Gastroesophageal sphincter (tissue), 4 donors: ENCODE data around the gene CHERP. TPM values are rescaled to one million over a fixed set of nuclear protein-coding genes. Genes with fewer than 3 reads are reported as not detected.

Source experiments
- ATAC-seq: fragments of 150-250 bp; one replicate; pipeline ENCODE4 v1.9.1; 2016; ENCODE audit warnings: mild to moderate bottlenecking, moderate library complexity
- H3K27ac ChIP-seq, 4 donors: fragments of 200-600 bp; sonication (generic) in 3 of 4; 1 replicate in 3 of 4; 2 replicates in 1 of 4; pipeline ENCODE4 v1.5.1; 2016 to 2019
- H3K27me3 ChIP-seq: fragments of 200-600 bp; sonication (generic); one replicate; pipeline ENCODE4 v1.5.1; 2019
- H3K36me3 ChIP-seq, 2 donors: fragments of 200-600 bp; sonication (generic); one replicate each; pipeline ENCODE4 v1.5.1; 2019; ENCODE audit warnings: control low read depth in 1 of 2
- H3K4me1 ChIP-seq, 3 donors: fragments of 200-600 bp; sonication (generic); 1 replicate in 2 of 3; 2 replicates in 1 of 3; pipeline ENCODE4 v1.5.1; 2016 to 2019; ENCODE audit warnings: control low read depth in 2 of 3
- H3K4me3 ChIP-seq, 2 donors: fragments of 200-600 bp; sonication (generic); one replicate each; pipeline ENCODE4 v1.5.1; 2019; ENCODE audit warnings: mild to moderate bottlenecking in 1 of 2, moderate library complexity in 1 of 2
- H3K9me3 ChIP-seq, 3 donors: fragments of 200-600 bp; sonication (generic); one replicate each; pipeline ENCODE4 v1.5.1; 2017 to 2019; ENCODE audit warnings: control low read depth in 2 of 3
- EP300 ChIP-seq: sonication (generic); formaldehyde crosslinking; IDR thresholded peaks from one replicate; pipeline ENCODE4 v1.6.1; 2017; ENCODE audit warnings: antibody characterized with exemption, mild to moderate bottlenecking
- POLR2A ChIP-seq, 2 donors: fragments of 450-650 bp; IDR thresholded peaks; one replicate each; pipeline ENCODE4 v1.6.1; 2017; ENCODE audit warnings: antibody characterized with exemption in 2 of 2, mild to moderate bottlenecking in 2 of 2, moderate library complexity in 1 of 2
- POLR2AphosphoS5 ChIP-seq: sonication (generic); formaldehyde crosslinking; IDR thresholded peaks from one replicate; pipeline ENCODE4 v1.6.1; 2017; ENCODE audit warnings: antibody characterized with exemption
- WGBS, 2 donors: methylation state at CpG; one replicate each; pipeline ENCODE4 v1.1.5; 2018; ENCODE audit warnings: low coverage in 1 of 2; 5-methylcytosine and 5-hydroxymethylcytosine counted together
- total RNA-seq, 4 donors: library from RNA; depleted of rRNA; stranded (reverse); fragments of >200 nt; gene quantifications; one replicate each; pipeline ENCODE4 v1.1.0, GENCODE V29; 2016
- TF ChIP-seq, protein P1 (sequence below), 4 experiments: fragments of 200-600 bp in 2 of 4; fragments of 450-650 bp in 2 of 4; sonication (generic) in 1 of 4; IDR thresholded peaks; one replicate each; pipeline ENCODE4 v1.5.1; 2017 to 2019; ENCODE audit warnings: antibody characterized with exemption in 4 of 4, mild to moderate bottlenecking in 2 of 4, moderate library complexity in 2 of 4

Gene CHERP
- total RNA-seq, 4 donors from 2014 or later, result 5.7 to 12.7 (median 6.6) TPM

DNA sequence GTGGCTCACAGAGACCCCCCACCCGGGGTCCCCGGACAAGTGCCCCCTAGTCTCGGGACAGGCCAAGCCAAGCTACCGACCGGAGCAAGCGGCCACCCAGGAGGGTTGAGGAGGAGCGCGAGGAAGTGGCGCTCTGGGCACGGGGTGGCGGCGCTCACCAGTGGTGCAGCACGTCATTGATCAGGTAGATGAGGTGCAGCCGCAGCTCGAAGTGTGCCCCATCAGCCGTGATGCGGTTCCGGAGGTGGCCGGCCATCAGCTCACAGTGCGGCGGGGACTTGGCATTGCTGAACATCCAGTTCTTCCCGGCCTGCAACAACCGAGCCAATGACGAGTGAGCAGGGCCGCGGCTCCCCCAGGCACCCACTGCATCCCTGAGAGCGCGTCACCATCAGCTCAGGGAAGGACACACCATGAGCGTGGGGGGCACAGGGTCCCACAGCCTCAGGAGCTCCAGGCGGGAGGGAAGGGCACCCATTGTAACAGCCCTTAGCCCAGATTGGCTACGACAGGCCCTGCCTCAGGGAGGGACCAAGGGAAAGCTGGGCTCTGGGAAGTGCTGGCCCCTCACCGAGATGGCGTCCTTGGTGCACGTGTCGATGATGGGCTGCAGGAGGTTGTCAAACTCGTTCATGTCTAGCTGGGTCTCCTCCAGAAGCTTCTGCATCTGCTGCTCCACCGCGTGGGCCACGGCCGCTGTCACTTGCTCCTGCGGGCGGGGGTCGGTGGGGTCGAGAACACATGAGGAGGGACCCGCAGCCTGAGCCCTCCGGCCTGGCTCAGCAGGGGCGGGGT lies 9.6 kb downstream of the CHERP start:
- Histone ChIP-seq H3K36me3 (peaks cover 0 to 100% of the 10 kb centered on the region in 2 donors), H3K27me3 (no peaks in the 10 kb centered on the region), H3K9me3 (no peaks in the 10 kb centered on the region)

DNA sequence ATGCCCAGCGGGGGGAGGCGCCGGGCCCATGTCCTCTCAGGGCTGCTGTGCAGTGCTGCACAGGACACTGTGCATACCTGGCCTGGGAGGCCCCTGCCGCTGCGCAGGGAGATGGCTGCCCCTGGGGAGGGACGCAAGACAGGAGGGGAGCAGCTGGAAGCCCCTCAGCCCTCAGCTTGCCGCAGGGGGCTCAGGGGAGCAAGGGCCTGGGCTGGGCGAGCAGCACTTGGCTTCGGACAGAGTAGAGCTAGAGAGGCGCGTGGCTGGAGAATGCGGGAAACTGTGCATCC lies 10.9 kb downstream of the CHERP start:
- no peak overlapping the region for H3K4me3 ChIP-seq
- no peak overlapping the region for H3K27ac ChIP-seq
- no peaks in the 10 kb centered on the region for H3K4me1 ChIP-seq
- no peak for TF ChIP-seq EP300
- no peak for TF ChIP-seq POLR2AphosphoS5
- TF ChIP-seq, protein P1, sequence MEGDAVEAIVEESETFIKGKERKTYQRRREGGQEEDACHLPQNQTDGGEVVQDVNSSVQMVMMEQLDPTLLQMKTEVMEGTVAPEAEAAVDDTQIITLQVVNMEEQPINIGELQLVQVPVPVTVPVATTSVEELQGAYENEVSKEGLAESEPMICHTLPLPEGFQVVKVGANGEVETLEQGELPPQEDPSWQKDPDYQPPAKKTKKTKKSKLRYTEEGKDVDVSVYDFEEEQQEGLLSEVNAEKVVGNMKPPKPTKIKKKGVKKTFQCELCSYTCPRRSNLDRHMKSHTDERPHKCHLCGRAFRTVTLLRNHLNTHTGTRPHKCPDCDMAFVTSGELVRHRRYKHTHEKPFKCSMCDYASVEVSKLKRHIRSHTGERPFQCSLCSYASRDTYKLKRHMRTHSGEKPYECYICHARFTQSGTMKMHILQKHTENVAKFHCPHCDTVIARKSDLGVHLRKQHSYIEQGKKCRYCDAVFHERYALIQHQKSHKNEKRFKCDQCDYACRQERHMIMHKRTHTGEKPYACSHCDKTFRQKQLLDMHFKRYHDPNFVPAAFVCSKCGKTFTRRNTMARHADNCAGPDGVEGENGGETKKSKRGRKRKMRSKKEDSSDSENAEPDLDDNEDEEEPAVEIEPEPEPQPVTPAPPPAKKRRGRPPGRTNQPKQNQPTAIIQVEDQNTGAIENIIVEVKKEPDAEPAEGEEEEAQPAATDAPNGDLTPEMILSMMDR (IDR thresholded peaks at IDR 0.05), result no peak
- TF ChIP-seq POLR2A (IDR thresholded peaks at IDR 0.05), result no peak
- H3K27me3 ChIP-seq, result no peaks in the 10 kb centered on the region
- H3K36me3 ChIP-seq, result peaks cover 0 to 100% of the 10 kb centered on the region in 2 donors
- ATAC-seq, result no peak
- H3K9me3 ChIP-seq, result no peaks in the 10 kb centered on the region
- WGBS, 2 donors, result no CpG with 5 or more reads among the region's 12 CpGs

More for the DNA sequence above, 9.6 kb downstream of the CHERP start:
- peaks cover 0 to 13% (median 0%) of the 10 kb centered on the region in 3 donors for H3K4me1 ChIP-seq
- WGBS, 2 donors, result no CpG with 5 or more reads among the region's 47 CpGs
- no peak for ATAC-seq
- TF ChIP-seq POLR2AphosphoS5 (no peak), POLR2A (IDR thresholded peaks at IDR 0.05) (no peak)
- TF ChIP-seq, protein P1 (IDR thresholded peaks at IDR 0.05), result no peak
- no peak overlapping the region for H3K4me3 ChIP-seq
- no peak overlapping the region for H3K27ac ChIP-seq

DNA sequence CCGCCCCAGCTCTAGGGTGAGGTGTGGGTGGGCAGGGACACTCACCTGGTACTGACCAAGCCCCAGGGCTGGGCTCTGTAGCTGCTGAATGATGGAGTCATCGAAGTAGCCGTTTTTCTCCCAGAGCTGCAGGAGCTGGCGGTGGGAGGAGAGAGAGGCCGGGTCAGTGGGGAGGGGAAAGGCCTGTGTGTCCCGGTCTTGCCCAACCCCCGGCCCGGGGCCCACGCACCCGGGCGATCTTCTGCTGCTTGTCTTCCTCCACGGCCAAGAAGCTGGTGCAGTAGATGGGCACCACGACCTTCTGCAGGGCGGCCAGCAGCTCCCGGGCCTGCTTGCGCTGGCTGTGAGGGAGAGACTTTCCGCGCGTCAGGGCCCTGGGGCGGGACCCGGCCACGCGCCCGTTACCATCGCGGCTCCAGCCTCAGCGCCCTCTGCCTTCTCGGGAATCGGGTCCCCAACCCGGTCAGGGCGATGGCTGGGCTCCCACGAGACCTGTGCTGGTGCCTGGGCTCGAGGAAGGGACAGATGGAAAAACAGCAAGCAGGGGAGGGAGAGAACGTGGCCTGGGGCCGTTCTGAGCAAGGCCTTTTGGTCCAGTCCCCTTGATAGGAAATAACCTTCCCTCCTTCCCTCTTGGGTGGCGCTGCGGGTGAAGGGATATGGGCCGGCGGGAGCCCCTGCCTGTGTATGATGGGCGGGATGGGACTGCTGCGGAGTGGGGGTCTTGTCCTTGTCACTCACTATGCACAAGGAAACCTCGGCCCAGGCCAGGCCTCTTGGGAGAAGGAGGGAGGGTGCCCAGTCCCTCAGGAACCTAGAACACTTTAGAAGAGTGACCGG lies 11.5 kb downstream of the CHERP start:
- no peak for ATAC-seq
- no peaks in the 10 kb centered on the region for H3K27me3 ChIP-seq
- no peak for TF ChIP-seq POLR2A (IDR thresholded peaks at IDR 0.05)
- H3K27ac ChIP-seq, result no peak overlapping the region
- H3K9me3 ChIP-seq, result no peaks in the 10 kb centered on the region
- H3K36me3 ChIP-seq, result peaks cover 0 to 100% of the 10 kb centered on the region in 2 donors
- no peaks in the 10 kb centered on the region for H3K4me1 ChIP-seq
- WGBS, 2 donors, result 60% methylated on average over 1 of the region's 43 CpGs; no CpG with 5 or more reads in 1 of the 2 donors
- no peak overlapping the region for H3K4me3 ChIP-seq

DNA sequence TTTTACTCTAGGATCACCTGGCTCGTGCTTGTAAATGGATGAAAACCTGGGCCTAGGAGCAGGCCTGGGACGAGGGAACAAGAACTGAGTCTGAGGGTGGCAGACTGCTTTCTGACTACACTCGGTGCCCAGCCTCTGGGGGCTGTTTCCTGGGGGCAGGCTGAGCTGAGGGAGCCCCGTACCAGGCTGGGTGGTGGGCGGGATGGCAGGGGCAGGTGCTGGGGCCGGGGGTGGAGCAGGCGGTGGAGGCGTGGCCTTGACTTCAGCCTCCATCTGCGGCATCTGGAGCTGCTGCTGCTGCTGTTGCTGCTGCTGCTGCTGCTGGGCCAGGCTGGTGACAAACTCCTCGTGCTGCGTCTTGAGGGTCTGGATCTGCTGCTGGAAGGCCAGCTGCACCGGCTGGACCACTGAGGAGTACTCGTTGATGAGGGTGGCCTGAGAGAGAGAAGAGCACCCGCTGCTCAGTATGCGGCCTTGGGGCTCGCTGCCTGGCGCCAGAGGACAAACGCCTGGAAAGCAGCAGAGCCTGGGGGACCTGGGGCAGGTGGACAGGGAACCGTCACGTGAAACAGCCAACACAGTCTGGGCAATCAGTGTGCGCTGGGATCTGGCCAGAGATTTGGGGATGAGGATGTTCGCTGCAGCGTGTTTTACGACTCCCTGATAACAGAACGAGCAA lies 12.6 kb downstream of the CHERP start:
- peaks cover 0 to 100% of the 10 kb centered on the region in 2 donors for H3K36me3 ChIP-seq
- H3K9me3 ChIP-seq, result no peaks in the 10 kb centered on the region
- H3K27ac ChIP-seq, result no peak overlapping the region
- H3K27me3 ChIP-seq, result no peaks in the 10 kb centered on the region
- H3K4me3 ChIP-seq, result no peak overlapping the region
- ATAC-seq, result no peak
- TF ChIP-seq POLR2AphosphoS5 (no peak), EP300 (no peak), POLR2A (IDR thresholded peaks at IDR 0.05) (no peak)
- TF ChIP-seq, protein P1 (IDR thresholded peaks at IDR 0.05), result no peak
- H3K4me1 ChIP-seq, result no peaks in the 10 kb centered on the region
- WGBS, 2 donors, result 94% methylated on average over 6 of the region's 25 CpGs; no CpG with 5 or more reads in 1 of the 2 donors

DNA sequence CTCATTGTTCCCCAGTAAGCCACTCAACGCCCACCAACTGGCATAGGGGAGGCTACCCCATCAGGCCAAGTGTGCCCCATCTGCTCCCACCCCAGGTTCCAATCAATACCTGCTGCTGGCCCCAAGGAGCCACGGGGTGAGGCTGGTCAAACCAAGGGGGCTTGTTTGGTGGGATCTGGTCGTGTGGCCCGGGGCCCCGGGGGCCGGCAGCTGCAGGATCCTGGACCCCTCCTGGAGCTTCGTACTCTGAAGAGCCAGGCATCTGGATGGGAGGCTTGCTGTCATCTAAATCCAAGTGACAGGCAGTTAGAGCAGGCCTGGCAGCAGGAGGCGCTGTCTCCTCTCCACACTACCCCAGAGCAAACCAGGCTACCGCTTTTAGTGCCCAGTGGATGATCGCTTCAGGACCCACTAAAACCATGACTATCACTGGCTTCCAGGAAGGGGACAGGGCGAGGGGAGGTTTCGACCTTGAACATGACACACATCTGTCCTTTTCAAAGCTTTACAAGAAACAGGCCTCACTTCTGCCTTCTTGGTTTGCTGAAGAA lies 14.2 kb downstream of the CHERP start:
- WGBS, 2 donors, result 79 to 80% methylated on average over 3 to 5 of the region's 12 CpGs

More for the DNA sequence above, 14.2 kb downstream of the CHERP start:
- Histone ChIP-seq H3K27ac (no peak overlapping the region), H3K4me3 (no peak overlapping the region), H3K27me3 (no peaks in the 10 kb centered on the region), H3K4me1 (no peaks in the 10 kb centered on the region), H3K36me3 (peaks cover 0 to 100% of the 10 kb centered on the region in 2 donors), H3K9me3 (no peaks in the 10 kb centered on the region)
- TF ChIP-seq POLR2AphosphoS5, result no peak
- TF ChIP-seq EP300, result no peak
- no peak for TF ChIP-seq POLR2A (IDR thresholded peaks at IDR 0.05)
- TF ChIP-seq, protein P1 (IDR thresholded peaks at IDR 0.05), result no peak
- no peak for ATAC-seq
